Measurements from ENCODE around the gene QRFP.
"Not testable (repeated sequence)": the region's sequence is repeated elsewhere in the genome, so short reads cannot be mapped to it uniquely, and the experiment has no call there.

QRFP gene

DNA sequence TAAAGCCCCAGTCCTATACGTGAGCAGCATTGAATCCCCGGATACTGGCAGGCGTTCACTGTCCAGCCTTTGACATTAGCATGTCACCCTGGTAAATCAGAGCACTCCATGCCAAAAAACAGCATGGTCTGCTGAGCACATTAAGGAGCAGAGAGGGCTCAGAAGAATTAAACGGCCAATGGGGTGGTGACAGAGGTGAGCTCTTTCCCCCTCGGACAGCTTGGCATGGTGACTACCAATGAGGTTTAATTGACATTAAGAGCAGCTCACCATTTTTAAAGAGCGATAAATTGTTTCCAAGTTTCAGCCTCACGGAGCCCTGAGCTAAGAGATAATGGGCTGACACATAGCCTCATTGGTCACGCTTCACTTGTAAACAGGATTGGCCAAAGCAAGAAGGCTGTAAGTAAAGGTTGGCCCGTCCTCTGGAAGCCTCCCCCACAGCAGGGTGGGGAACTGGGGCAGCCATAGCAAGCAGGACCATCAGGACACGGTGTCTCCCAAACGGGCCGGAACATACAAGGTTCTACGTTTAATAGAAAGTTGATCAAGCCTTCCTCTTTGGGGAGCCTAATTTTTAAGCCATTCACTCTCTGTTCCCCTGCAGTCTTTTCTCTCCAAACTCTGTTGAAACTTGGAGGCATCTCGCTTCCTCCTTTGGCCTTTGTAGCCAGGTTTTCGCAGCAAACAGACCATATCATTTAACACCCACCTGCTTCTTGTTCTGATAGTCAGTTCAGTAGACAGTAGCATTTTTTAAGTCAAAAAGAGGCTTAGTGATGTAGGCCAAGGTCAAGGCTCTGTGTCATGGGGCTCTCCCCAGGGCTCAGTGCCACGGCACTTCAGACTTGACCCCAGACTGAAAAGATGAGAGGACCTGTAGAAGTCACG is 25.9 kb downstream of the QRFP start:
- DNase-seq = no peak

DNA sequence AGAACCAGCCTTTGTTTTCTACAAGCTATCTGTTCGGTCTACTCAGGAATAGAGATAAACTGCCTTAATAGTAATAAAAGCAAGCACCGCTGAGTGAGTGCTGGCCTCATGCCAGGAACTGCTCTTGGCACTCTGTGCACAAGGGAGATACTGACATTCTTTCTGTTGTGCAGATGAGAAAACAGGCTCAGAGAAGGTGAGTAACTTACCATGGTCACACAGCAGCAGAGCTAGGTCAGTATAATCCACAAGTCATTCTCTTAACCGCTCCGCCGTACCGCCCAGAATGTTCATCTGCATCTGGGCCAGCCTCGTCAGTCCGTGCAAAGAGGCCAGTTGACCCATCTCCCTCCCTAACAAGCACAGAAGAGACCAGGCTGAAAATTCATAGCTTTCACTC is 27.4 kb downstream of the QRFP start:
- no peak for DNase-seq

DNA sequence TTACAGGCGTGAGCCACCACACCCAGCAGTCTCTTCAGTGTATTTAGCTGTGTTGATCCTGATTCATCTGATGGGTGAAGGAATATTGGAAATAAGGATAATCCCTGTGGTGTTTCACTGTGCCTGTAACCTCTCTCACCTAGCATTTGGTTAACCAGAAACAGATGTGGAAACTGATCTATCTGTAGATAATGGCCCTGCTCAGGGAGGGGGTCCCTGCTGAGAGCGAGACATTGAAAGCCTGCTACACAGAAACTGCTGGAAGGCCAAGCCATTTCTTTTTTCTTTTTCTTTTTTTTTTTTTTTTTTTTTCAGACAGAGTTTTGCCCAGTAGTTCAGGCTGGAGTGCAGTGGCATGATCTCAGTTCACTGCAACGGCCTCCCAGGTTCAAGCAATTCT is 28.4 kb downstream of the QRFP start:
- no peak for DNase-seq

DNA sequence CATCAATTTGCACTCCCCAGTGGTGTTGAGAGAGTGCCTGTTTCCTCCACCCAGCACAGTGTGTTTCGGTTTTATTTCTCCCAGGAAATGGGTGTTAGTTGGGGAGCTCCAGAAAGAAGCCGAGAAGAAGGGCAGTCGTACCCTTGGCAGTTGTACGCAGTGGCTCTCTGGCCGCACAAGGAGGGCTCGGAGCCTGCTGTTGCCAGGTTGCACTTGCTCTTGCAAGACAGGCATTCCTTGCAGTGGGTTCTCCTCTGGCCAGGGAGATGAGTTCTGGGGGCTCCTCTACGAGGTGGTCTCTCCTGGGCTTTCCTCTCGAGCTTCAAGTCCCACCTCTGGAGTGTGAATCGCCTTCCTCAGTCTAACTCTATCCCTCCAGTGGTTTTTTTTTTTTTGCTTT is 29.1 kb downstream of the QRFP start:
- no peak for DNase-seq

DNA sequence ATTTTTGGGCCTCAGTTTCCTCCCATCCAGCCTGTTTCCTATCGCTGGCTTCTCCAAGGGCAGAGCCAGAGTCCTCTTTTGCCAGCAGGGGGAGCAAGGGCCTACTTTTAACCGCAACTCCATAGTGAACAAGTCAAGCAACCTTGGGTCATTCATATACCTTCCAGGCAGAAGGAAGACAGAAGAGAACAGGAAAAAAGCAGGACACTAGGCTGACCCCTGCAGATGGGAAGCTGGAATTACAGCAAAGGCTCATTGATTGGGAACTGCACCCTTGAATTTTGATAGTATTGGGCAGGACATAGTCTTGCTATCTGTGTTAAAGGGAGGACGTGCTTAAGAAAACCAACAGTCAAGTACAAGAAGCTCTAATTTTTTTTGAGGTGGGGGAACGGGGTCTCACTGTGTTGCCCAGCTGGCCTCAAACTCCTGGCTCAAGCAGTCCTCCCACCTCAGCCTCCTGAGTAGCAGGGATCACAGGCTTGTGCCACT is 30.1 kb downstream of the QRFP start:
- peak; percentile 25 for DNase-seq

DNA sequence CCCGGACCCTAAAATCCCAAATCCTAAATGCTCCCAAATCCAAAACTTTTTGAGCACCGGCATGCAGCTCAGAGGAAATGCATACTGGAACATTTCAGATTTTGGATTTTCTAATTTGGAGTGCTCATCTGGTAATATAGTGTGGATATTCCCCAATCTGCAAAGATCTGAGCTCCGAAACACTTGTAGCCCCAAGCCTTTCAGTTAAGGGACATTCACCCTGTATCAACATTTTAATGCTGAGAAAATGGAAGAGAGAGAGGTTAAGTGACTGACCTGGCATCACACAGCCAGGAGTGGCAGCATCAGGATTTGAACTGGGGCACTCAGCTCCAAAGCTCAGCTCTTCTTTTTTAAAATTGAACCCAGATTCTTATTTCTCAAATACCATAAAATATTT is 30.7 kb downstream of the QRFP start:
- no peak for DNase-seq

DNA sequence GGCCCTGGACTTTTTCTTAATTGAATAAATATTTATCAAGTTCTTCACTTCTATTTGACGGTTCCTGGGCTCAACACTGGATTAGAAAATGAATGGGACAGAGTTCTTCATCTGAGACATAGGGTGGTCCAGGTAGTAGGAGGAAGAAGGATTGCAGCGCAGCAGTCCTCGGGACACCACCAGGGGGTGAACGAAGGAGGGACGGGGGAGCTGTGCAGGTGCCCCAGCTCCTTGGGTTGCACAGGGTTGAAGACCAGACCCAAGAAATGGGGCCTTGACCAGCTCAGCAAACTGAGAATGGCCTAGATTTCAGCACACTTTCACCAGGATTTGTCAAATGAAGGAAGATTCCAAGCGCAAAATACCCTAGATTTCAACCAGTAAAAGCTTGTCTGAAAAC is 32.1 kb downstream of the QRFP start:
- no peak for DNase-seq

DNA sequence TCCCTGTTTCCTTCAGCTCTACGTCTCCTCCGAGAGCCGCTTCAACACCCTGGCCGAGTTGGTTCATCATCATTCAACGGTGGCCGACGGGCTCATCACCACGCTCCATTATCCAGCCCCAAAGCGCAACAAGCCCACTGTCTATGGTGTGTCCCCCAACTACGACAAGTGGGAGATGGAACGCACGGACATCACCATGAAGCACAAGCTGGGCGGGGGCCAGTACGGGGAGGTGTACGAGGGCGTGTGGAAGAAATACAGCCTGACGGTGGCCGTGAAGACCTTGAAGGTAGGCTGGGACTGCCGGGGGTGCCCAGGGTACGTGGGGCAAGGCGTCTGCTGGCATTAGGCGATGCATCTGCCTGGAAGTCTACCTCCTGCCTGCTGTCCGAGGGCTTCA is 33.9 kb downstream of the QRFP start:
- DNase-seq = no peak

DNA sequence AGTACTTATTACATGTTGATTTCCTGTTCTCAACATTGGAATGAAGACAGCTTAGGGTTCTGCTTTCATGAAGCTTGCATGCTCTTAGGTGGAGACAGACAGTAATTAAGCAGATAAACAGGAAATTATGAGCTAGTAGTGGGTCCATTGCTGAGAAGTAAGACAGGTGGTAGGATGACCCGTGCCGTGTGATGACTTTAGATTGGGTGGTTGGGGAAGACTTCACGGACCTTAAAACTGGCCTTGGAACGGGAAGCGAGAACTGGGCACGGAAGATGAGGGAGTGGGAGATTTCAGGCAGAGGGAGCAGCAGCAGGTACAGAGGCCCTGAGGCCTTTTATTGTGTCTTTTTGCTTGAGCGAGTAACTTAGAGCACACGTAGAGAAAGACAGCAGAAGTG is 34.4 kb downstream of the QRFP start:
- DNase-seq = no peak

DNA sequence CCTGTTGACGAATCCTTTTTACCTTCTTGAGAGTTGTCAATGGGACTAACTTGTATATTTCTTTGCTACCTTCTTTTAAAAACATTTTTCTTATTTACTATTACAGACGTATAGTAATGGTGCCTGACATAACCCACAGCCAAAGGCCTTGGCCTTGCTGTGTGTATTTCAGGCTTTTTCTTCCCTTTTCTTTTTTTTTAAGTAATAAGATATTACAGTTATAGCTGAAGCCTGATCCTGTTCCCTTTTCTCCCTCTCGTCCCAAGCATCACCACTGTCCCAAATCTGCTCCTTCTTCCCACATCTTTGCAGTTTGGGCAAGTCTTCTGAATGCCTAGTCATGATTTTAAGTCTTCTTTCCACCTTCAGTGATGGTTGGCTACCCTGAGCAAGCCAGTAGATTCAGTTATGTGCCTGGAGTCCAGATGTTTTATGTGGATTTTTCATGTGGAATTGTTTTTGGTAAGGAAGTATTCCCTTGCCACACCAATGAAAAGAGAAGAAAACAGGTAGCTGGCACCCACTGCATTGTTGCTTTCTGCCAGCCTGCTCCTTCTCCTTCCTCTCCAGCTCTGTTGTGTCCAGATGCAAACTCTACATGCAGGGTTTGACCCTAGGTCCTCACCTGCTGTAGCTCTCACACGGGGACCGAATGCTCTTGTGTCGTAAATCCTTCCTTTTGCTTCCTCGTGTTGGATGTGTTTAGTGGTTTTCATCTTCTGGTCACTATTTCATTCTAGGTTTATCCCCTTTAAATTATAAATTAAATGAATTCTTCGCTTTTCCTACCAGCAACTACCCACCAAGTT is 35.0 kb downstream of the QRFP start:
- DNase-seq = no peak

DNA sequence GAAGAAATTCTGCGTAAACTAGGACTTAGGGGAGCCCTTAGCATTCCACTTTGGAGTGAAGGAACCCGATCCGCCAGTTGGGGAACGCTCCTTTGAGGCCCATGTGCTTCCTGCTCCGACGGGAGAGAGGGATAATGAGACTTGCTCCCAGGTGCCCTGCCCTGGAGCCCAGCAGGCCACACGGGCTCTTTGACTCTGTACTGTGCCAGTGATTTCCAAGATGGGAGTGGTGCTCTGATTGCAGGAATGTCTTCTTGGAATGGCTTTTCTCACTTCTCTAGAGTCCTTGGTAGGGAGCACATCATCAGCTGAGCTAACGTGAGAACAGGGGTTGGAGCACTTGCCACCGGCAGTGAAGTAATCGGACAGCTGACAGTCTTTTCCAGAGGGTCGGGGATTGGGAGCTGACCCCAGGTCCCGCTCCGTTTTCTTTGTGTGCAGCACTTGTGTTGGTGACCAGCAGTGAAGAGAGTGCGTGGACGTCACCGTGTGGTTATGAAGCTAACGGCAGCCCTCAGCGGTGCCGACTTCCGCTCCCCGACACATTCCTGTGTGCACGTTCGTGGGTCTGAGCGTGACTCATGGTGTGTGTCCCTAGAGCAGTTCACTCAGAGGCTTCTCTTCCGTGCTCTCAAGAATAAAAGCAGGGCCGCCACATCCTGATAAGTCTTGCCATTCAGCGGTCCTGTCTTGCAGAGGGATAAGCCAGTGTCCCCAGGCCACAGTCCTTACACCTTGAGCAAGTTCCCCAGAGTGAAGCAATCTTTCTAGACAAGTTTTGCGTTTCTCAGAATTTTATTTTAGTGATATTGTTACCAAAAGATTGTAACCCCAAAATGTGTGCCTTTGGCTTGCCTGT is 35.9 kb downstream of the QRFP start:
- DNase-seq = no peak

DNA sequence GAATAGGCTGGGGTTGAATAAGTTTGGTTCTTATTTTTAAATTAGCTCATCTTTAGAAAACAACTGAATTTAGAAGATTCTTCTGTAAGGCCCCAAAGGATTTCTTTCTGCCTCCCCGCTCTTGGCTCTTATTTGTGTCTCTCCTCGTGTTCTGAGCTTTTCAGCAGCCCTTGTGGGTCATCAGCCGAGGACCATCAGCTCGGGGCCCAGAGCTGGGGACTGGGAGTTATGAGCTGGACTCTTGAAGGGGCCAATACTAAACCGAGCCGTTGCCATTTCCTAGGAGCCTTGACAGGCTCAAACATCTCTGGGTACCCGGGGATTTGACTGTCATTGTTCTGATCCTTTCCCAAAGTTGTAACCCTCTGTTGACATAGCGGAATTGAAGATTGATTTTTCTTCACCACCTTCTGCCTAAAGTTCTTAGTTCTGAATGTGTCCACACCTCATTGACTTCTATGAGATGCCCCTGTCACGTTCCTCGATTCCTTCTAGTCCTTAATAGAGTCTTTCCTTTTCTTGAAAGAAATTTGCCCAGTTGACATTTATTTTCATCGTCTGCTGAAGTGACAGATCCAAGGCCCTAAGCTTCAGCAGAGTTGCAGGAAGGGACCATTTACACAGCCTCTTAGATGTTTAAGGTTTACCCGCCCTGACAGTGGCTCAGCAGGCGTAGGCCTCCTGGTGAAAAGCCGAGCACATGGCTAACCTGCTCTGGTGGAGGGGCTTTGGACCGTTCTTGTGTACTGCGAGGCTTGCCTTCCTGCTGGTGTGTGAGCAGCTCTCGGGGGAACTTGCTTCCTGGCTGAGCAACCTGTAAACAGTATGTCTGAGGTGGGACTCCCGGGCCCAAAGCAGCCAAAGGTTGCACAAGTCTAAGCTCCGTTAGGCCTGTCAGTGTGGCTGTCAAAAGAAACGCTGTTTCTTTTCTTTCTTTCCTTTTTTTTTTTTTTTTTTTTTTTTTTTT is 37.6 kb downstream of the QRFP start:
- no peak for DNase-seq

DNA sequence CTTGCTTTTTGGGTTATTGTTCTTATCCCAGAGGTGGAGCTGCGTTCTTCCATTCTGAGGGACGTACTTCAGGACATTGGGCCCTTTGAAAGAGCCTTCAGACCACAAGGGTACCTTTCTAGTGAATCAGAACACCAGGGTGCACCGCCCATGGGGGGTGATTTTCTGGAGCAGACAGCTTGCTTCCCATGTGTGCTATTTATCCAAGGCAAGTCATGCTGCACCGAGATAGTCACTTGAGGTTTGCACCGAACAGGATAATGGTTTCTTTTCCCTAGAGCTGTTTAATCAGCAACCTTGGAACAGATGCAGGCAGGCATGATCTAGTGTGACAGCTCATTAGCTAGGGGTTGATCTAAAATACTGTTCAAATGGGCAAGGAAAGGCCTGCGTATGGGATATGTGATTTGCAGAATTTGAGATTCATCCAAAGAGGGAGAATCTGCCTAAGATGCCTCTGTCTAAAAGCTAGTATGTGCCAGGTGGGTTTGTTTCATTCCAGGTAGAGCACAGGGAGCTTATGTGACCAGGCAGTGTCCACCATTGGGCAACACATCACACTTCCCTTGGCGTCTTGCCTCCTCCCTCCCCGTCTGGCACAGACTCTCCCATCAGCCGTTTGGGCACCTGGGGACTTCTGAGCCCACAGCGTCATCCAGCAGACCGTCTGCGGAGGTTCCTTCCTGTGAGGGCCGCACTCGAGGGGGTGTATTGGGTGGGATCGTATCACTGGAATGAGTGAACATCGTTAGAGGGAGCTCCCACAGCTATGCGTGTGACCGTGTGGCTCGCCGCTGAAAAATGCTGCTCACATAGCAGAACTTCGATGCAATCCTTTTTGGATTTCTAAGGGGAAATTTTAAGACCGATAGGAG is 38.5 kb downstream of the QRFP start:
- no peak for DNase-seq

DNA sequence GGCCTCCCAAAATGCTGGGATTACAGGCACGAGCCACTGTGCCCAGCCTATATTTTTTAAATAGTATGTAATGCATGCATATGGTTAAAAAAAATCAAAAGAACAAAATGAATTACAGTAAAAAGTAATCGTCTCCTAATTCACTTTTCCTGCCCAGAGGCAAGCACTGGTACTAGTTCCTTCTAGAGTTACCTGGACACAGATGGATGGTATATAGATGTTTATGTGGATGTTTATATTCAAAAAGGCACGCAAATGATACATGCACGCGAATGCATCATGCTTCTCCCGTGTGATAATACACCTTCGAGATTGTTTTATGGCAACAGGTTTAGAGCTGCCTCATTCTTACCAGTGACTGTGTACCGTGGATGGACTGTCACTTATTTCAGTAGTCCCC is 40.1 kb downstream of the QRFP start:
- DNase-seq = no peak

DNA sequence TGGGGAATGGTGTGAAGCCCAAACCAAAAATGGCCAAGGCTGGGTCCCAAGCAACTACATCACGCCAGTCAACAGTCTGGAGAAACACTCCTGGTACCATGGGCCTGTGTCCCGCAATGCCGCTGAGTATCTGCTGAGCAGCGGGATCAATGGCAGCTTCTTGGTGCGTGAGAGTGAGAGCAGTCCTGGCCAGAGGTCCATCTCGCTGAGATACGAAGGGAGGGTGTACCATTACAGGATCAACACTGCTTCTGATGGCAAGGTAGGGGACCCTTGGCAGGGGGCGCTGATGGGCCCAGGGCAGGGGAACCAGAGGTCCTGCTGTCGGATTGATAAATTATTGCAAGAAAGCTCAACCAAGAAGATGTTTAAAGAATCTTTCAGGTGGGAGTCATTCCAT is 41.8 kb downstream of the QRFP start:
- no peak for DNase-seq

DNA sequence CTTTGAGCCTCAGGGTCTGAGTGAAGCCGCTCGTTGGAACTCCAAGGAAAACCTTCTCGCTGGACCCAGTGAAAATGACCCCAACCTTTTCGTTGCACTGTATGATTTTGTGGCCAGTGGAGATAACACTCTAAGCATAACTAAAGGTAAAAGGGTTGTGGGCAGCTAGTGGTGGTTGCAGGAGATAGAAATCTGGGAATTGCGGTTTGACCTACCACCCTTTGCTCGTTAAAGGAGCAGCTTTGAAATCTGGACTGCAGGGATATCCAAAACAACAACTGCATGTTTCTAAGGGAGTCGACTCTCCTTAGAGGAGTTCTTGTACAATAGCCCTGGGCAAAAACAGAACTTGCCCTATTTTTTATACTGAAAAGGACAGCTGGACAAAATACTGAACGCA is 42.5 kb downstream of the QRFP start:
- DNase-seq = no peak

DNA sequence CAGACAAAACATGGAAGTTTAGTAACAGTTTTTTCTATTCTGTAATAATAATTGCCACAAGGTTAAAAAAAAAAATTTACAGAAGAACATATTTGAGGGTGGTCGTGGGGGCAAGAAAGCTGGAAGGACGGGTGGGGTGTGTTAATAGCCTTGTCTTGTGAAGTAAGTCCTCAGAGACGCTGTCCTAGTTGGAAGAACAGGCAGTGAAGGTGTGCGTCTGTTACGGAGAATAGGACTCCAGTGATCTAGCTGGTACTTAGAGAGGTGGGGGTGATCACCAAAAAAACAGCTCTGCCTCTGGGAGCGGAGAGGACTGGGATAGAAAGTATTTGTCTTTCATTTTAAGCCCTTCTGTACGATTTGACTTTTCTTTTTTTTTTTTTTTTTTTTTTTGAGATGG is 43.8 kb downstream of the QRFP start:
- DNase-seq = no peak

DNA sequence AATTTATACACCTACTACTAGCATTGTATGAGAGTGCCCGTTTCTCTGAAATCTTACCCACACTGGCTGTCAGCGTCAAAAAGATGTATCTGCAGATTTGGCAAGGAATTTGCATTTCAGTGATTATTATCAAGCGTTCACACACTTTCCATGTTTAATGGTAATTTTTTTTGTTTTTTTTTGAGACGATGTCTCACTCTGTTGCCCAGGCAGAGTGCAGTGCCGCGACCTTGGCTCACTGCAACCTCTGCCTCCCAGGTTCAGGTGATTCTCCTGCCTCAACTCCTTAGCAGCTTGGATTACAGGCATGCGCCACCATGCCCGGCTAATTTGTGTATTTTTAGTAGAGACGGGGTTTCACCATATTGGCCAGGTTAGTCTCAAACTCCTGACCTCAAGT is 47.3 kb downstream of the QRFP start:
- DNase-seq = no peak

DNA sequence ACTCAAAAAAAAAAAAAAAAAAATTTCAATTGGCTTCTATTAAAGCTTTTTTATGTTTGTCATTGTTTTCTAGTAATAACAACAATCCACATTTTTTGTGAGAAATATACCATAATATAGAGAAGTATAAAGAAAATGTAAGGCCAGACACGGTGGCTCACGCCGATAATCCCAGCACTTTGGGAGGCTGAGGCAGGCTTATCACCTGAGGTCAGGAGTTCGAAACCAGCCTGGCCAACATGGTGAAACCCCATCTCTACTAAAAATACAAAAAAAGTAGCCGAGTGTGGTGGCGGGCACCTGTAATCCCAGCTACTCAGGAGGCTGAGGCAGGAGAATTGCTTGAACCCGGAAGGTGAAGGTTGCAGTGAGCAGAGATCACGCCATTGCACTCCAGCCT is 48.1 kb downstream of the QRFP start:
- DNase-seq = not testable (repeated sequence)

DNA sequence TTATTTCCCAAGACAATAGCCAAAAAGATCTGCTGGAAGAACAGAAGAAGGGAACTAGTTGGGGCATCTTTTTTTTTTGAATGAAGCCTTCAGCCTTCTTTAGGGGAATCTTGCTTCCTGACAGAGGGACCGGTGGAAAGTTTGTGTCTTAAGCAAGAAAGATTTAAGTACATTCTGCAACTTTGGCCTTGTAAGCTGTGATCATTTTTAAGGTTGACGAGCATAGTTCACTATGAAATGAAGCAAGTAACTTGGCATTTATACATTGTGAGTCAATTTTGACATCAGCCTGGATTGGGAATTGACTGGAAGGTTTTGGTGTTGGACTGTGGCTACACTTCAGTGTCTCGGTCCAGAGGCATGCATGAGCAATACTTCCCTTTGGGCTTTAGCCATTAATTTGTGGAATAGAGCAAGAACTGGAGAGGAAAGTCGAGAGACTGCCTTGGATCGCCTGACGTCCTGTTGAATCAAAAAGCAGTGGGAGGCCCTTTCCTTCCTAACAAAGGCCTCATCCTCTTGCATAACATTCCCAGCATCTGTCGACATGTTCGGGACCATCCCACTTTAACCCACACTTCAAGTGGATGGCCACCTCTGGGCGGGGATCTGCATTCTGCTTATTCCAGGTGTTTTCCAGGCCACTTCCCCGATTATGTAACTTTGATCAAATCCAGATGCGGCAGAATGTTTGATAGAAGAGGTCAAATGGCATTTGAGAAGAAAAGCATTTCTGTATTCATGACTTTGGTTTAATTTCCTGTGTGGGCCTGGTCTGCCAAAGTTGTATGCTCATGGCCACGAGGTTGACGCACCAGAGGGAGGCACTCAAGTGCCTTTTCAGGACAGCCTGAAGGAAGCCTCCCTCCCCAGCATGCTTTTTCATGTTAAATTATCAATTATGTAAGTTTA is 49.0 kb downstream of the QRFP start:
- no peak for DNase-seq
